ENCODE results near the gene MATN1.

MATN1 gene

GRCh38 chr1:30738040-30738714 is 14.8 kb upstream of the MATN1 start:
- no peak overlapping the region for H3K9ac ChIP-seq
- no peak overlapping the region for H3K27ac ChIP-seq
- no peak overlapping the region for H3K4me2 ChIP-seq
- no peak overlapping the region for H3K4me3 ChIP-seq (IDR thresholded peaks at IDR 0.05; ENCODE audit: insufficient read depth, low read depth, low read length)
- no peaks in the 10 kb centered on the region for H4K20me1 ChIP-seq (ENCODE audit: insufficient read depth)
- peaks cover 14% of the 10 kb centered on the region for H3K4me1 ChIP-seq (ENCODE audit: low read depth, poor library complexity, severe bottlenecking)
- no peak overlapping the region for H2AFZ ChIP-seq (ENCODE audit: low read depth)
- no peaks in the 10 kb centered on the region for H3K27me3 ChIP-seq (ENCODE audit: insufficient read depth, low read depth)
- no peaks in the 10 kb centered on the region; the same call in 1 of the 2 replicates for H3K36me3 ChIP-seq (ENCODE audit: insufficient read depth)
- TF ChIP-seq, protein P1, sequence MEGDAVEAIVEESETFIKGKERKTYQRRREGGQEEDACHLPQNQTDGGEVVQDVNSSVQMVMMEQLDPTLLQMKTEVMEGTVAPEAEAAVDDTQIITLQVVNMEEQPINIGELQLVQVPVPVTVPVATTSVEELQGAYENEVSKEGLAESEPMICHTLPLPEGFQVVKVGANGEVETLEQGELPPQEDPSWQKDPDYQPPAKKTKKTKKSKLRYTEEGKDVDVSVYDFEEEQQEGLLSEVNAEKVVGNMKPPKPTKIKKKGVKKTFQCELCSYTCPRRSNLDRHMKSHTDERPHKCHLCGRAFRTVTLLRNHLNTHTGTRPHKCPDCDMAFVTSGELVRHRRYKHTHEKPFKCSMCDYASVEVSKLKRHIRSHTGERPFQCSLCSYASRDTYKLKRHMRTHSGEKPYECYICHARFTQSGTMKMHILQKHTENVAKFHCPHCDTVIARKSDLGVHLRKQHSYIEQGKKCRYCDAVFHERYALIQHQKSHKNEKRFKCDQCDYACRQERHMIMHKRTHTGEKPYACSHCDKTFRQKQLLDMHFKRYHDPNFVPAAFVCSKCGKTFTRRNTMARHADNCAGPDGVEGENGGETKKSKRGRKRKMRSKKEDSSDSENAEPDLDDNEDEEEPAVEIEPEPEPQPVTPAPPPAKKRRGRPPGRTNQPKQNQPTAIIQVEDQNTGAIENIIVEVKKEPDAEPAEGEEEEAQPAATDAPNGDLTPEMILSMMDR (conservative IDR thresholded peaks at IDR 0.05; ENCODE audit: low read depth, low read length), result no peak
- H3K79me2 ChIP-seq (ENCODE audit: insufficient read depth, low read depth), result no peaks in the 10 kb centered on the region; the same call in 1 of the 2 replicates

DNA sequence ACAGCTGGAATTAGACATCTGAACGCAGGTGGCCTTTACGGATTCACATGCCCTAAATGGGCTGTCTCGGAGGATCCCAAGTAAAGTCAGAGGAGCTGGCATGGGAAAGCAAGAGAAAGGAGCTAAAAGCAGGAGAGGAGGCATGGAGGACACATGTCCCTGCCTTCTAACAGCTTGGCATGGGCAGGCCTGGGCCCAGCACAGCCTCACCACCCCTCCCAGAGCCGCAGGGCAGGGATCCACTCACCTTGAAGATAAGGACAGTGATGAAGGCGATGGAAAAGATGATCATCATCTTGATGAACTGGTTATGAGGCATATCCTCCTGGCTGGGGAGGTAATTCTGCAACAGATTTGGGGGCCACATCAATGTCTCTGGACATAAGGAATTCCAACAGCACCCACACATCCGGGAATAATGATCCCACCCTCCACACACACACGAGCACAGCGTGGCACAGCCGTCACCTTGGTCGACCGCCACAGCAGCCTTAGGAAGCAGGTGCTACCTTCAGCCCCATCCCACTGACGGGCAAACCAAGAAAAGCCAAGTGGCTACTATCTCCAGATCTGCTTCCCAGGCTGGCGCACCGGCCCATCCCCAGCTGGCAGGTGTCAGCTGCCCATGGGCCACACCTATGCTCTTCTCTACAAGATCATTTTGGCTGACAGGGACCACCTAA is 14.1 kb upstream of the MATN1 start:
- H3K4me1 ChIP-seq (ENCODE audit: low read depth, poor library complexity, severe bottlenecking), result peaks cover 14% of the 10 kb centered on the region
- TF ChIP-seq, protein P1 (conservative IDR thresholded peaks at IDR 0.05; ENCODE audit: low read depth, low read length), result no peak
- no peaks in the 10 kb centered on the region for H3K27me3 ChIP-seq (ENCODE audit: insufficient read depth, low read depth)
- no peak overlapping the region for H2AFZ ChIP-seq (ENCODE audit: low read depth)
- no peak overlapping the region for H3K4me3 ChIP-seq (IDR thresholded peaks at IDR 0.05; ENCODE audit: insufficient read depth, low read depth, low read length)
- H3K36me3 ChIP-seq (ENCODE audit: insufficient read depth), result no peaks in the 10 kb centered on the region; the same call in 1 of the 2 replicates
- H4K20me1 ChIP-seq (ENCODE audit: insufficient read depth), result no peaks in the 10 kb centered on the region
- no peaks in the 10 kb centered on the region for H3K79me2 ChIP-seq (ENCODE audit: insufficient read depth, low read depth)
- H3K27ac ChIP-seq, result no peak overlapping the region
- no peak overlapping the region for H3K4me2 ChIP-seq
- no peak overlapping the region for H3K9ac ChIP-seq

GRCh38 chr1:30735668-30736498 is 12.5 kb upstream of the MATN1 start:
- Histone ChIP-seq H3K27ac (no peak overlapping the region), H3K27me3 (ENCODE audit: insufficient read depth, low read depth) (no peaks in the 10 kb centered on the region), H3K79me2 (ENCODE audit: insufficient read depth, low read depth) (no peaks in the 10 kb centered on the region), H3K4me3 (IDR thresholded peaks at IDR 0.05; ENCODE audit: insufficient read depth, low read depth, low read length) (no peak overlapping the region), H3K4me2 (no peak overlapping the region), H3K36me3 (ENCODE audit: insufficient read depth) (no peaks in the 10 kb centered on the region; the same call in 1 of the 2 replicates), H4K20me1 (ENCODE audit: insufficient read depth) (no peaks in the 10 kb centered on the region), H3K9ac (no peak overlapping the region), H3K4me1 (ENCODE audit: low read depth, poor library complexity, severe bottlenecking) (peaks cover 13% of the 10 kb centered on the region), H2AFZ (ENCODE audit: low read depth) (no peak overlapping the region)
- TF ChIP-seq, protein P1 (conservative IDR thresholded peaks at IDR 0.05; ENCODE audit: low read depth, low read length), result no peak

DNA sequence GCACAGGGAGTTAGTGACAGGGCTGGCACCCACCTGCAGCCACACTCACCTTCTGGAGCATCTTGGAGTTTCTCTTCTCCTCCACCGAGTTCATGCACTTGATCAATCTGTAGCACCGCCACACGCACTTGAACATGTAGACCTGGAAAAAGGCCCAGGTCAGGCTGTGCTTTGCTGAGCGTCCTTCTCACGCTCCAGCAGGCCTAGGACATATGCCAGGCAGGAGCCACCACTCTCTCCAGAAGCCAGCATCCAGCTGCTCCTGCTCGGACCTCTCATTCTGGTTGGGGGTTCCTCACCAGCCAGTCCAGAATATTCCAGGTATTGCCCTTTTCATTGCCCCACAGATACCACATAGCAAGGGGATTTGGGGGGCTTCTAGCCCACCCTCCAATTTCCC is 11.7 kb upstream of the MATN1 start:
- Histone ChIP-seq H2AFZ (ENCODE audit: low read depth) (no peak overlapping the region), H3K79me2 (ENCODE audit: insufficient read depth, low read depth) (no peaks in the 10 kb centered on the region), H3K27ac (no peak overlapping the region), H3K27me3 (ENCODE audit: insufficient read depth, low read depth) (no peaks in the 10 kb centered on the region), H3K4me3 (IDR thresholded peaks at IDR 0.05; ENCODE audit: insufficient read depth, low read depth, low read length) (no peak overlapping the region), H4K20me1 (ENCODE audit: insufficient read depth) (no peaks in the 10 kb centered on the region), H3K9ac (no peak overlapping the region), H3K36me3 (ENCODE audit: insufficient read depth) (no peaks in the 10 kb centered on the region; the same call in 1 of the 2 replicates), H3K4me2 (no peak overlapping the region), H3K4me1 (ENCODE audit: low read depth, poor library complexity, severe bottlenecking) (peaks cover 13% of the 10 kb centered on the region)
- TF ChIP-seq, protein P1 (conservative IDR thresholded peaks at IDR 0.05; ENCODE audit: low read depth, low read length), result no peak

Measured in KMS-11 (cell line).